Activated CD8-positive, alpha-beta memory T cell treated with anti-CD3 and anti-CD28 coated beads, Interleukin-2, amount 50 U/mL, for 48 hours (primary cell): Measurements from ENCODE around the gene CLCA2.

ENCODE experiments used
- DNase-seq: peaks from one replicate; pipeline ENCODE4 v3.0.0-alpha.2; 2020

CLCA2 gene

DNA sequence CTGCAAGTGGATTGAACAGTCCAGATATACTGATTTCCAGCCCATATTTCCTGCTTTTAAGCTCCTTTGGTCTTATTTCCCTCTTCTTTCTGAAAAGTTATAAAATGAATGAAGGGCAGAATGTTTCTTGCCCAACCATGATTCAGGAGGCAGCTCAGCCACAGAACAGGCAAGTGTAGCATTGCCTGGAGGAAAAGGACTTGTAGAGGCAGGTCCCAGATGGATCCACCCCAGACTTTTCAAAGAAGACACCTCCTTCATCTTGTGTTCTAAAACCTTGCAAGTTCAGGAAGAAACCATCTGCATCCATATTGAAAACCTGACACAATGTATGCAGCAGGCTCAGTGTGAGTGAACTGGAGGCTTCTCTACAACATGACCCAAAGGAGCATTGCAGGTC, at the start of gene CLCA2:
CLCA2 (plus strand) TSS at position 299 of the 400 bp plus-strand sequence; CDS start at position 376, 77 bp downstream.
- no peak for DNase-seq

GRCh38 chr1:86375688-86376087, 48.3 kb upstream of the CLCA2 start:
- no peak for DNase-seq

DNA sequence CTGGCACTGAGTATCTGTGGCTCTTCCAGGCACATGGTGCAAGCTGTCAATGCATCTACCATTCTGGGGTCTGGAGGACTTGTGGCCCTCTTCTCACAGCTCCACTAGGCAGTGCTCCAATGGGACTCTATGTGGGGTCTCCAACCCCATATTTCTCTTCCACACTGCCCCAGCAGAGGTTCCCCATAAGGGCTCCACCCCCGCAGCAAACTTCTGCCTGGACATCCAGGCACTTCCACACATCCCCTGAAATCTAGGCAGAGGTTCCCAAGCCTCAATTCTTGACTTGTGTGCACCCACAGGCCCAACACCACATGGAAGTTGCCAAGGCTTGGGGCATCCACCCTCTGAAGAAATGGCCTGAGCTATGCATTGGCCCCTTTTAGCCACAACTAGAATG, 46.6 kb upstream of the CLCA2 start:
- DNase-seq: no peak

DNA sequence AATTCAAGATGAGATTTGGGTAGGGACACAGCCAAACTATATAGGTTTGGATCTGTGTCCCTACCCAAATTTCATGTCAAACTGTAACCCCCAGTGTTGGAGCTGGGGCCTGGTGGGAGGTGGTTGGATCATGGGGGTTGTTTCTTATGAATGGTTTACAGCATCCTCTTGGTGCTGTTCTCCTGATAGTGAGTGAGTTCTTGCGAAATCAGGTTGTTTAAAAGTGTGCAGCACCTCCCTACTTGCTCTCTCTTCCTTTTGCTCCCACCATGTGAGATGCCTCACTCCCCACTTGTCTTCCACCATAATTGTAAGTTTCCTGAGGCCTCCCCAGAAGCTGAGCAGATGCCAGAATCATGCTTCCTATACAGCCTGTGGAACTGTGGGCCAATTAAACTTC, 45.2 kb upstream of the CLCA2 start:
- no peak for DNase-seq

DNA sequence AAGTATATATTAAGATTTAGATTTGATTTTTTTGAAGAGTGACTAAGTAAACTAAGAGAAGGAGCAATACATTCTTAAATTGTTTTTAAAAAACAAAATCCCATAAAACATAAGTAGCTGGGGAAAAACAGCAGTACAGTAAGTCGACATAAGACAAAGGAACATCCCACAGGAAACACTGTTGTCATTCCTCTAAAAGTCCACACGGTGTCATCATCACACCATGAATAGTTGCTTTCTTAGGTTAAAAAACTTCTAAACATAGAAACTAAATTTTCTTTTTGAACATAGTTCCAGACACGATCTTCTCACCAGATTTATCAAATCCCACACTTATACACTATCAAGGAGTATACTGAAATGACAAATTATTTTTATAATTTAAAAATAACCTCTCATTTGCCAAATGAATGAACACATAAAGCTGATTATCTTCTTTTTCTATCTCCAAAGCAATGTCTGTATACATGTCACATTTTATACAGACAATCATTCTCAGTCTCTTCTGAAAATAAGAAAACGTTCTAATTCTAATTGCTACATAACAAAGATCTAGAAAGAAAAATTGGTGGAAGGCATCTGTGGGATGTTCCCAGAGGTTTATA, 43.6 kb upstream of the CLCA2 start:
- no peak for DNase-seq

DNA sequence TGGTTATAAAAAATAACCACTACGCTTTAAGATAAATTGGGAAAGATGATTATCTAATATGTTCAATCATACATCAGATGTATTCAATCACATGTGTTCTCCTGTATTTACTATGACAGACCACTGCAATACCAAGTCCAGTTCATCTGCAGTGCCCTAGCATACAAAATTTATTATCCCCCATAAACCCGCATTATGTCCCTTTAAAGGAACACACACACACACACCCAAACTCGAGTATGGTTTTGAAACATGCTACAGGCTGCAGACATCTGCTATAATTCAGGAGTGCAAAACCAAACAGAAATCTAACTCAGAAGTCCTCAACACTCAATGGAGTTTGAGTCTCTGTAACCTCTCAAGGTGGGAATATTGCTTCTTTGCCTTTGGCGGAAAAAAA, 42.7 kb upstream of the CLCA2 start:
- DNase-seq: no peak

DNA sequence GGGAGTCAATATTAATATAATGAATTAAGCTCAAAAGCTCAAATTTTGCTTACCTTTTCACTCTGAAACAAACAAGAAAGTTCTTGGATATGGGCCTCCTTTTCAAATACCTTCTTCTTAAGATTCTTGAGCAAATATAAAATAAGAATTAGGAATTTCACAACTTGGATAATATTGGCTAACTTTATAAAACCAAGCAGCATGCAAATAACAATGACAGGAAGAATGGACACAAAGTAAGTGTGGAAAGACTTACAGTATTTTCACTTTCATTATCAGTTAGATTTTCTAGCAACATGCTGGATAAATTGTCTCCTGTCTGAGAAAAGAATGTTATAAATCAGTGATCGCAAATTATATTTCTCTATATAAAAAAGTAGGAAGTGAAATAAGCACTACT, 41.1 kb upstream of the CLCA2 start:
- DNase-seq: no peak

GRCh38 chr1:86387916-86388627, 35.9 kb upstream of the CLCA2 start:
- no peak for DNase-seq

DNA sequence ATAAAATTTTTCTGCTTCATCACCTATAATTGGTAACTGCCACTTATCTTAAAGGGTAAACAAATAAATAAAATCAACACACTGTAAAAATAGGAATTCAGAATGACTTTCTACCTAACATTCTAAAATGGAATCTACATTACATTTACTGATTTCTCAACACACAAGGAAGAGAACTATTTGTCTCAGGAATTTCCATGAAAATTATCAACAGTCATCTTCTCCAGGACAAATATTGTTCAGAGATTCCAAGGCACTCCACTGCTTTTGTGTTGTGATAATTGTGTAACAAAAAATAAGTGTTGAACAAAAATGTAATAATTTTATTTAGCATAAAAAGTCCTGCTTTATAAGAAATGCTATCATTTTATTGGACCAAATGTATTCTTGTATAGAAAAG, 35.2 kb upstream of the CLCA2 start:
- no peak for DNase-seq

DNA sequence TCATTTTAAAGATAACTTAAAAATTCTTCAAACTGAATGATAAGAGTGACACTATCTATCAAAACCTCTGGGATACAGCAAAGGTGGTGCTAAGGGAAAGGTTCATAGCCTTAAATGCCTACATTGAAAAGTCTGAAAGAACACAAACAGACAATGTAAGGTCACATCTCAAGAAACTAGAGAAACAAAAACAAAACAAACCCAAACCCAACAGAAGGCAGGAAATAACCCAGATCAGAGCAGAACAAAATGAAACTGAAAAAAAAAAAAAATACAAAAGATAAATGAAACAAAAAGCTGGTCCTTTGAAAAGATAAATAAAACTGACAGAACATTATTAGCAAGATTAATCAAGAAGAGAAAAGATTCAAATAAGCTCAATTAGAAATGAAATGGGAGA, 34.7 kb upstream of the CLCA2 start:
- no peak for DNase-seq

DNA sequence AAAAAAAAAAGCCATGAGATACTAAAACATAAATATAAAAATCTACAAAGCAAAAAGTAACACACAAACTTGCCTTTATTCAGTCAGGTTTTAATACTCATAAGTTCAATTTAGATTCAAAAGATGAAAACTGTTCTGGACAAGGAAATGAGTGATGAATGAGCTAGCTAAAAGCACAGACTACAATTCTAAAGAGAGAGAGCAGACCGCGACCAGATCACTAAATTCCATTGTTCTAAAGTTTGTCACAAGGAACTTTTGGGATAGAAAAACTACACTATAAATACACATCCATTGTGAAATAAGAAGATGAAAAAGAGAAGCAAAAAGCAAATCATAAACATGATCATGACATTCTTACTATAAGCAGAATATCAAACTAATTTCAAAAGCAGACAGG, 29.6 kb upstream of the CLCA2 start:
- DNase-seq: no peak

DNA sequence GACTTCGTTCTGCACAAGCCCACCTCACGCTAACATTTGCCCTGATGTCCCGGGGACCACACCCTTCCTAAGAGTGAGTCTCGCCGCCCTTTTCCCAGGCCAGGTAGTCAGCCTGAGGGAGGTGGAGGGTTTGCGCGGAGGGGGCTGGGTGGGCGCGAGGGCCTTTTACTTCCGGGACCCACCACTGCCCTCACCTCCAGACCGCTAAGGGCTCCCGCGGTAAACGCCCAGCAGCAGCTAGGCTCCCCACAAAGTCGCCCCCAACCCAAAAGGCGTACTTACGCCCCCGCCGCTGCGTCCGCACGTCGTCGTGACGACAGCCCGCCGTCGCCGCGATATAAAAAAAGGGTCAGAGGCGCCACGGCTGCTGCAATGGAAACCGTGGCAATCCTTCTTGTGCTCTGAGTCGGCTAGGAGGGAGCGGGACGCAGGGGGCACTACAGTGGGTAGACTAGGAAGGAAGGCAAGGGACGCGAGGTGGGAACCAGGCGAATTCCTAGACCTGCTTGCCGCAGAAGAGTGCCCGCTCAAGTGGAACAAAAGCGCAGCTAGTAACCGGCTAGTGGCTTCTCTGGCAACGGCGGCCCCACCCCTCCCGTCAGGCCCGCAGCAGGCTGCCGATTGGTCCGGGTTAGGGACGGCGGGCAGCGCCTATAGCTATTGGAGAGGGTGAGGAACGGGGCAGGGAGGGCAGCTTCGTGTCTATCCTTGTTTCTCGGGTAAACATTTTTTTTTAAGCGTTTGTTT, 28.0 kb upstream of the CLCA2 start, which contains the start of gene ODF2L:
ODF2L (minus strand) TSS at position 573 of the 747 bp plus-strand sequence. CDS start 9,296 bp downstream, outside the sequence.
- peak; percentile 92 for DNase-seq

GRCh38 chr1:86396498-86396890, 27.5 kb upstream of the CLCA2 start:
- DNase-seq: no peak

DNA sequence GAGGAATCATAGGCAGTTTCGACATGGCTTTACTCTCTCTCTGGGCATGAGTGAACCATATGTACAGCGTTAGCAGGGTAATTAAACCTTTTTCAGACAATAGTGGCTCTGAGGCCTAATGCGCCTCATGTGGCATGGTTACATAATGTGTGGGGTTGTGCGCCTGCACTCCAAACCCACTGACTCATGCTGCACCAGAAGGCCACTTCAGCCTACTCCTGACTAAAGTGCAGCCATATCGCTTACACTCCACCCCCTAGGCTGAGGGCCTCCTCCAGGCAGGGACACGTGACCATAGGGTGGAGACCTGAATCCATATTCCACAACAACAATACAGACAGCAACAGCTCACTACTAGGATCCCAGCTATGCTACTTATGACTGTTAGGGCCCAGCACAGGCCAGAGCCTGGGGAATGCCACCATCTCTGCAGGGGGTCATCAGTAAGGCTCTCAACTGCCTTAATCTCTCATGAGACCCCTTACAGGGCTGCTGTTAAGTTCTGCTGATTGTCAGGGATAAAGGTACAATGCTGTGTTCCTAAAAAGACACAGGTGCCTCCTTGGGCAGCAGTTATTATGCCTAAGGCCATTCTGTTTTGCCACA, 14.5 kb upstream of the CLCA2 start:
- no peak for DNase-seq

DNA sequence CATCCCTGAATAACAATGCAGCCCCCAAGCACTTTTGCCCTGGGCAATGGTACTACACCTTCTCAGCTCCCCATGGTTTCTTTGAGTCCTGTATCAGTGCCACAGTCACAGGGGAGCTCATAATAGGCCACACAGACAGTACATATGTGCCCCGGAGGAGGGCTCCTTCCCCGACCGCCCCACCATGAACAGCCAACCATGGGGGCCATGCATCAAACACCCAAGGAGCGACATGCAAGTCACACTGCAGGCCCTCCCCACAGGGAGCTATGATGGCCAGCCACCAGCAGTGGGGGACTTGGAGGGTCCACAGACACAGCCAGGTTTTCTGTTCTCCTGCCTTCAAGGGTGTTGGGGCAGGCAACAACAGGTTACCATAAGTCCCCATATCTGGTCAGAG, 13.1 kb upstream of the CLCA2 start:
- no peak for DNase-seq

DNA sequence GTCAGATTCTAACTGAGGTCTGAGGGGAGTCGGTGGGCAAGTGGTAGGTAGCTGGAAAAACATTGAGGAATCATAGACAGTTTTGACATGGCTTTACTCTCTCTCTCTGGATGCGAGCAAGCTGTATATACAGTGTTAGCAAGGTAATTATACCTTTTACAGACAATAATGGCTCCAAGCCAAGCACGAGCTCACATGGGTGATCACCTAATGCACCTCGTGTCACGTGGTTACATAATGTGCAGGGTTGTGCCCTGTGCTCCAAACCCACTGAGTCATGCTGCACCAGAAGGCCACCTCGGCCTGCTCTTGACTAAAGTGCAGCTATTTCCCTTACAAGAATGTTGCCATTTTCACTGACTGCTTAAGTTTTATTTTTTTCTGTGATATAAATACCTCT, 7.6 kb upstream of the CLCA2 start:
- no peak for DNase-seq

DNA sequence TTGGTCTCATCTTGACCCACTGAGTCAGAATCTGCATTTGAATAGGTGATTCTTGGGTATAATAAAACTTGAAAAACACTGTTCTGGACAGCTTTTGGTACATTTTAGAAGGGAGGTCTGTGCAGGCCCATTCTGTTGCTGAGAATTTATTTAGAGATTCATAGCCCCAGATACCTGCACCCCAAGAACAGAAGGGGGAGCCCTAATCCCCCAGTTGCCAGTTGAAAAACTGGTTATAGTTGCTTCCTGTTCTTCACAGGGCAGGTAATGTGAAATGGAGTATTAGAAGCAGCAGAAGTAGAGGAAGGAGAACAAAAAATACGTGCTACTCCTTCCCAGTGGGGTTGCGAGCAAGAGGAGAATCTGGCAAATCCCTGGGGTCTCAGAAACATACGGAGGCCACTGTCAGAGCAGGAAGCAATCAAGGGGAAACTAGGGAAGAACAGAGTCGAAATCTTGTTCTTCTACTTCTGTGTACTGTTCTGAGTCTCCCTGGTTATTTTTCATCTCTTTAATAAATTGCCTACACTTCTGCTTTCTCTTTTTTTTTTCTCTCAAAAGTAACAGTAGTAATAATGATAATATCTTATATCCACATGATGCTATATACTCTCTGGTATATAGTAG, 4.6 kb upstream of the CLCA2 start:
- no peak for DNase-seq

DNA sequence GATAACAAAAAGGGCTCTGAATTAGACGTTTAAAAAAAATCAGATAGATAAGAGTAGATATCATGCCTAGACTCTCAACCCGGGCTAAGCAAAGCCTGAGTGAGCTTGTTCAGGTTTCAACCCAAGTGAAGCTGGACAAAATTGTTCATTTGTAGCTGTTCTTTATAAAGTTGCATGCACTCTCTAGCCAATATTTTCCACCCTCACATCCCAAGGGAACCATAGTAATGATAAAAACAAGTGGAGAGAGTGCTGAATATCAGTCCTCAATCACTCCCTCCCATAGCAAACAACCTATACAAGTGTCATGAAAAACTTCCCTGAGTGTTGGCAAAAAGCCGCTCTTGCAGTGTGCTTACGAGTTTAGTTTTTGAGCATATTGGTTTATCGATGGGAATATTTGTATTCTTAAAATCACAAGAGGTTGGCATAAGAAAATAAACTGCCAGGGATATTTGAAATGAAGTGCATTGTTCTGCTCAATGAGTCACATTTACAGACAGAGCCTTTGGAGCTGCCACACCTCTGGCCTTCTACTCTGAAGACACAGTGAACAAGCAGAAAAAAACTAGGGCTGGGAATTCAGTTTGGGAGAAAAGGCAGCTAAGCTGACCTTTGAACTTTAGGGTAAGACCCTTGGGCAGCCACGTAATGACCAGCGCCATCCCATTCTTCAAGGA, 2.2 kb upstream of the CLCA2 start:
- no peak for DNase-seq

- DNase-seq: no peak
These were observed 498 bp upstream of the CLCA2 start for GRCh38 chr1:86423473-86423872.

DNA sequence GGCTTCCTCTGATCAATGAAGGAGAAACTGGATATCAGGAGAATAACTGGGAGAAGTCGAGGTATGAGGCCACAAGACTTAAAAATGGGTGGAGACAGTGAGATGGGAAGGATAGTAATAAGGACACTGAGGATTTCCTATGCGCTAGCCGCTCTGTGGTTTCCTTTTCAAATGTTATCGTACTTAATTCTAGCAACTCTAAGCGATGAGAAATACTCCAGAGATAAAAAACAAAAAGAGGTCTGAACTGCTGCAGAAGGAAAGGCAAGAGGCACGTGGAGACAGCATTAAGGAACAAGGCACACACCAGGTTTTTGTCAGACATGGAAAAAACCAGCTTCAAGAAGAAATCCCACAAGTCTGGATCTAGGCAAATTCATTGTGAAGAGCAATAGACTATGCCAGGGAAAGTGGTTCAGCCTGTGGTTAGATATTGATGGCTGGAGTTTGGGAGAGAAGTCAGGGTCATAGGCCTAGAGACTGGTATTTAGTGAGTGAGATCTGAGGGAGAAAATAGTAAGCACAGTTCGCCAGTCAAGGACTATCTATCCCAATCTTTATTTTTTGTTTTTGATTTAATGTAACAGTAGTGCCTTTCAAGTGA, 5.3 kb downstream of the CLCA2 start:
- DNase-seq: no peak

- DNase-seq: no peak
These were observed 5.9 kb downstream of the CLCA2 start for GRCh38 chr1:86429835-86430234.

DNA sequence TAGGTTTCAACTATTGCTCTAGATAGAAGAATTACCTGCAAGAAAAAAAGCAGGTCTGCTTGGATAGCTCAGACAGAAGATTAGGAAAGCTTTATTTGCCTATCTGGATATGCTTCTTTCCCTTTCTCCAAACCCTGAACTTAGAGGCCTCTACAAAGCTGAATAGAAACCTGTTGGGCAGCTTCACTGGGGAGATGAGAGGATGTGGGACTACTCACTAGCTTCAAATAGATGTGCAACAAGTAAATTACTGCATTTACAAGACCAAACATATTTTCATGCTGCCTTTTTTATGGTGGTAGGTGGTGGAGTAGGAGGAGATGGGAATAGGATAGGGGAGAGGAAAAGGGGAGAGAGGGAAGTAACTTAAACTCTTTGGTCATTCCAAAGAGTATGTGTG, 6.4 kb downstream of the CLCA2 start:
- no peak for DNase-seq
